Measurements from ENCODE around the gene OXSR1. TPM values are rescaled to one million over a fixed set of nuclear protein-coding genes. Genes with fewer than 3 reads are reported as not detected.

Gene OXSR1
- total and polyA plus RNA-seq, 10 of the 15 experiments (the other 5 are each of a cell fraction or from before 2014, with no cell fraction given): 12.4 to 54.6 (median 35.7) TPM

GRCh38 chr3:38247366-38248035 lies 82.2 kb downstream of the OXSR1 start:
- Histone ChIP-seq H3K4me1 (ENCODE audit: control insufficient read depth, insufficient read depth, low read length) (no peaks in the 10 kb centered on the region), H4K20me1 (ENCODE audit: control insufficient read depth, insufficient read depth) (no peaks in the 10 kb centered on the region), H3K4me2 (ENCODE audit: control insufficient read depth, insufficient read depth) (no peak overlapping the region), H3K9me3 (replicated peaks; ENCODE audit: control insufficient read depth, insufficient read depth, low read length) (no peaks in the 10 kb centered on the region), H3K9ac (ENCODE audit: control insufficient read depth, insufficient read depth, low read length) (no peak overlapping the region), H2AFZ (ENCODE audit: control insufficient read depth, low read depth, low read length) (no peak overlapping the region), H3K79me2 (ENCODE audit: control insufficient read depth, insufficient read depth, low read length) (no peaks in the 10 kb centered on the region), H3K27ac (ENCODE audit: control insufficient read depth, insufficient read depth) (no peak overlapping the region), H3K4me3 (no peak overlapping the region), H3K36me3 (ENCODE audit: control insufficient read depth in 2 of 2, insufficient read depth in 2 of 2, low read length in 1 of 2) (peaks cover 4 to 21% of the 10 kb centered on the region in 2 experiments), H3K27me3 (replicated peaks in 1 of 2; ENCODE audit: control insufficient read depth in 2 of 2, insufficient read depth in 2 of 2, low read length in 1 of 2) (no peaks in the 10 kb centered on the region)
- no peak for DNase-seq (ENCODE audit: low read depth, low spot score)
- in situ Hi-C loops (cut with MboI): no loop called here
- ATAC-seq: no peak
- FAIRE-seq: no peak
- SMC1A ChIA-PET (ENCODE audit: uncharacterized antibody, unreplicated experiment): interaction anchor here (0.8 to 1.1 kb wide), 2 partner anchors 9 to 114 kb away, joined by 3 to 4 read pairs; no protein-coding TSS in a partner anchor
- RAD21 ChIA-PET (ENCODE audit: unreplicated experiment): interaction anchor here (0.6 to 2.1 kb wide), 2 partner anchors 107 to 120 kb away, joined by 3 to 5 read pairs; no protein-coding TSS in a partner anchor
- CTCF ChIA-PET: interaction anchor here (1.2 kb wide), 1 partner anchor 117 kb away, joined by 4 read pairs; no protein-coding TSS in a partner anchor
- intact Hi-C loops (cut with micrococcal nuclease; ENCODE audit: unreplicated experiment): no loop called here
- BruUV-seq (replicated peaks): no TSS peak
- POLR2A ChIA-PET: interaction anchor here (1.4 kb wide), 1 partner anchor 9 kb away, joined by 6 read pairs; no protein-coding TSS in a partner anchor
- TF ChIP-seq RUNX3 (IDR thresholded peaks at IDR 0.05; ENCODE audit: low read length) (no peak), JUND (IDR thresholded peaks at IDR 0.05; ENCODE audit: low read depth, low read length) (no peak), SMC3 (IDR thresholded peaks at IDR 0.05; ENCODE audit: borderline replicate concordance, low read length) (no peak), PBX3 (IDR thresholded peaks at IDR 0.05; ENCODE audit: insufficient replicate concordance, low read depth, low read length) (no peak), MEF2B (IDR thresholded peaks at IDR 0.05; ENCODE audit: partially characterized antibody, poor library complexity, severe bottlenecking) (no peak), CBFB (IDR thresholded peaks at IDR 0.05; ENCODE audit: low read depth) (no peak), SIX5 (IDR thresholded peaks at IDR 0.05; ENCODE audit: low read depth, low read length, severe bottlenecking) (no peak), POU2F2 (IDR thresholded peaks at IDR 0.05; ENCODE audit: borderline replicate concordance, low read depth, low read length) (no peak), ZBTB11 (CRISPR knock-in tag; IDR thresholded peaks at IDR 0.05) (no peak)

Measured in GM12878 (cell line).